Prostate gland (tissue), 2 donors: ENCODE results near the gene SIRT2. TPM values are rescaled to one million over a fixed set of nuclear protein-coding genes. Genes with fewer than 3 reads are reported as not detected.

ENCODE experiments used
- DNase-seq: peaks from one replicate; pipeline ENCODE4 v3.0.0-alpha.2; 2019; ENCODE audit warnings: low spot score
- H3K27ac ChIP-seq, 2 donors: fragments of 200-600 bp; sonication (generic); 2 replicates each; pipeline ENCODE4 v1.5.1; 2017 to 2019
- H3K27me3 ChIP-seq: fragments of 200-600 bp; sonication (generic); replicated peaks from 2 replicates; pipeline ENCODE4 v1.5.1; 2019; ENCODE audit not compliant: insufficient read depth
- H3K36me3 ChIP-seq, 2 donors: fragments of 200-600 bp; sonication (generic); 1 replicate in 1 of 2; 2 replicates in 1 of 2; pipeline versions ENCODE4 v1.5.1 to v1.8.1; 2017 to 2019
- H3K4me1 ChIP-seq: fragments of 200-600 bp; sonication (generic); replicated peaks from 2 replicates; pipeline ENCODE4 v1.5.1; 2019
- H3K4me3 ChIP-seq, 2 donors: fragments of 200-600 bp; sonication (generic); 2 replicates each; pipeline ENCODE4 v1.5.1; 2017 to 2019
- H3K9me3 ChIP-seq: fragments of 200-600 bp; sonication (generic); 2 replicates; pipeline ENCODE4 v1.5.1; 2017
- POLR2A ChIP-seq: fragments of 450-650 bp; IDR thresholded peaks from one replicate; pipeline ENCODE4 v1.6.1; 2016; ENCODE audit warnings: antibody characterized with exemption, mild to moderate bottlenecking
- POLR2AphosphoS5 ChIP-seq: sonication (generic); formaldehyde crosslinking; IDR thresholded peaks from one replicate; pipeline ENCODE4 v1.6.1; 2017; ENCODE audit warnings: antibody characterized with exemption
- WGBS: methylation state at CpG from one replicate; pipeline ENCODE4 v1.1.5; 2018; 5-methylcytosine and 5-hydroxymethylcytosine counted together
- intact Hi-C: fragments of 100-400 bp; cut with DNase I; formaldehyde crosslinking; loops from one replicate; pipeline ENCODE4 v1.14.2; 2022
- total RNA-seq, 2 donors: library from RNA; depleted of rRNA; stranded (reverse); fragments of >200 nt; gene quantifications; one replicate each; pipeline ENCODE4 v1.1.0, GENCODE V29; 2016
- TF ChIP-seq, protein P1 (sequence below), 4 experiments: fragments of 200-600 bp in 2 of 4; fragments of 450-650 bp in 2 of 4; sonication (generic) in 2 of 4; IDR thresholded peaks; 1 replicate in 3 of 4; 2 replicates in 1 of 4; pipeline ENCODE4 v1.5.1; 2016 to 2019; ENCODE audit warnings: antibody characterized with exemption in 4 of 4, mild to moderate bottlenecking in 2 of 4, moderate library complexity in 2 of 4

The SIRT2 gene
- total RNA-seq, 2 donors from 2014 or later: 55.8 to 89.0 TPM

DNA sequence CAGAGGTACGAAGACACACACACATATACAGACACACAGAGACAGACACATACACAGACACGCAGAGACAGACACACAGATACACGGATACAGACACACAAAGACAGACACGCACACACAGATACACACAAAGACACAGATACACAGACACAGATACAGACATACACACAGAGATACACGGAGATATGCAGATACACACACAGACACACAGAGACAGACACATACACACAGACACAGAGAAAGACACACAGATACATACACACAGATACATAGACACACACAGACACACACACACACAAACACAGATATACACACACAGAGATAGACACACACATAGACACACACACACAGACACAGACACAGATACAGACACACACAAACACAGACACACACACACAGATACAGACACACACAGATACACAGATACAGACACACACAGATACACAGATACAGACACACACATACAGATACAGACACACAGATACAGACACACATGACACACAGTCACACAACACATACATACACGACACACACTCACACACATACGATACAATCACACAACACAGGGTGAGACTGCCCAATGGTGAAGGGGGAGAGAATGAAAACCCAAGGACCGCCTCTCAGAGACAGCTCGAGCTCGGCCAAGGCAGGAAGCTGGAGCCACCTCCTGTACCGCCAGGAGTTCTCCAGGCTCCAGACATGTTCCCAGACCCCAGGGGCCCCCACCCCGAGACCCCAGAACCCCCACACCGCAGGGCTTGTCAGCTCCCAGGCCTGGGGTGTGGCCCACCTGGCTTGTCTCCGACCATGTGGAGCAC is 21.4 kb upstream of the SIRT2 start:
- TF ChIP-seq POLR2AphosphoS5 (no peak), POLR2A (no peak)
- TF ChIP-seq, protein P1, sequence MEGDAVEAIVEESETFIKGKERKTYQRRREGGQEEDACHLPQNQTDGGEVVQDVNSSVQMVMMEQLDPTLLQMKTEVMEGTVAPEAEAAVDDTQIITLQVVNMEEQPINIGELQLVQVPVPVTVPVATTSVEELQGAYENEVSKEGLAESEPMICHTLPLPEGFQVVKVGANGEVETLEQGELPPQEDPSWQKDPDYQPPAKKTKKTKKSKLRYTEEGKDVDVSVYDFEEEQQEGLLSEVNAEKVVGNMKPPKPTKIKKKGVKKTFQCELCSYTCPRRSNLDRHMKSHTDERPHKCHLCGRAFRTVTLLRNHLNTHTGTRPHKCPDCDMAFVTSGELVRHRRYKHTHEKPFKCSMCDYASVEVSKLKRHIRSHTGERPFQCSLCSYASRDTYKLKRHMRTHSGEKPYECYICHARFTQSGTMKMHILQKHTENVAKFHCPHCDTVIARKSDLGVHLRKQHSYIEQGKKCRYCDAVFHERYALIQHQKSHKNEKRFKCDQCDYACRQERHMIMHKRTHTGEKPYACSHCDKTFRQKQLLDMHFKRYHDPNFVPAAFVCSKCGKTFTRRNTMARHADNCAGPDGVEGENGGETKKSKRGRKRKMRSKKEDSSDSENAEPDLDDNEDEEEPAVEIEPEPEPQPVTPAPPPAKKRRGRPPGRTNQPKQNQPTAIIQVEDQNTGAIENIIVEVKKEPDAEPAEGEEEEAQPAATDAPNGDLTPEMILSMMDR (IDR thresholded peaks at IDR 0.05): no peak
- Histone ChIP-seq H3K27ac (no peak overlapping the region), H3K4me1 (no peaks in the 10 kb centered on the region), H3K27me3 (no peaks in the 10 kb centered on the region), H3K36me3 (no peaks in the 10 kb centered on the region), H3K9me3 (no peaks in the 10 kb centered on the region), H3K4me3 (no peak overlapping the region)
- intact Hi-C loops: no loop called here
- no peak for DNase-seq
- WGBS: 77% methylated on average over 14 of the region's 14 CpGs

- no peaks in the 10 kb centered on the region for H3K36me3 ChIP-seq
- intact Hi-C loops: no loop called here
- no peak overlapping the region for H3K27ac ChIP-seq
- no peaks in the 10 kb centered on the region for H3K27me3 ChIP-seq
- WGBS: 62% methylated on average over 21 of the region's 21 CpGs
- DNase-seq: no peak
- TF ChIP-seq POLR2AphosphoS5 (no peak), POLR2A (no peak)
- TF ChIP-seq, protein P1 (IDR thresholded peaks at IDR 0.05): no peak
- no peak overlapping the region for H3K4me3 ChIP-seq
- no peaks in the 10 kb centered on the region for H3K9me3 ChIP-seq
- H3K4me1 ChIP-seq: no peaks in the 10 kb centered on the region
These were observed 20.6 kb upstream of the SIRT2 start for GRCh38 chr19:38919837-38920601.

GRCh38 chr19:38918526-38918925 is 19.1 kb upstream of the SIRT2 start:
- no peak for DNase-seq
- H3K4me1 ChIP-seq: no peaks in the 10 kb centered on the region
- no peaks in the 10 kb centered on the region for H3K9me3 ChIP-seq
- TF ChIP-seq, protein P1 (IDR thresholded peaks at IDR 0.05): no peak
- no peak for TF ChIP-seq POLR2AphosphoS5
- intact Hi-C loops: no loop called here
- no peak overlapping the region for H3K27ac ChIP-seq
- no peaks in the 10 kb centered on the region for H3K36me3 ChIP-seq
- no peak overlapping the region for H3K4me3 ChIP-seq
- H3K27me3 ChIP-seq: no peaks in the 10 kb centered on the region
- 77% methylated on average over 6 of the region's 10 CpGs for WGBS

GRCh38 chr19:38917921-38918491 is 18.6 kb upstream of the SIRT2 start:
- Histone ChIP-seq H3K4me1 (no peaks in the 10 kb centered on the region), H3K4me3 (no peak overlapping the region), H3K27ac (no peak overlapping the region), H3K27me3 (no peaks in the 10 kb centered on the region), H3K36me3 (no peaks in the 10 kb centered on the region), H3K9me3 (no peaks in the 10 kb centered on the region)
- TF ChIP-seq POLR2A (no peak), POLR2AphosphoS5 (no peak)
- TF ChIP-seq, protein P1 (IDR thresholded peaks at IDR 0.05): no peak
- no peak for DNase-seq
- WGBS: 74% methylated on average over 12 of the region's 13 CpGs
- intact Hi-C loops: no loop called here
